ENCODE measurements around the gene TUBGCP3. TPM values are rescaled to one million over a fixed set of nuclear protein-coding genes. Genes with fewer than 3 reads are reported as not detected.

Gene TUBGCP3
- total RNA-seq, 1 donor from 2014 or later, result 36.6 TPM

- Mint-ChIP-seq H3K9me3 (ENCODE audit: unreplicated experiment) (peaks cover 4% of the 10 kb centered on the region), H3K4me1 (ENCODE audit: low read depth, unreplicated experiment) (no peaks in the 10 kb centered on the region), H3K27ac (ENCODE audit: unreplicated experiment) (no peak overlapping the region), H3K27me3 (ENCODE audit: unreplicated experiment) (peaks cover 3% of the 10 kb centered on the region), H3K4me3 (ENCODE audit: unreplicated experiment) (no peak overlapping the region), H3K36me3 (ENCODE audit: unreplicated experiment) (peaks cover 5% of the 10 kb centered on the region)
- peak; percentile 35 for DNase-seq
- TF ChIP-seq, protein P1, sequence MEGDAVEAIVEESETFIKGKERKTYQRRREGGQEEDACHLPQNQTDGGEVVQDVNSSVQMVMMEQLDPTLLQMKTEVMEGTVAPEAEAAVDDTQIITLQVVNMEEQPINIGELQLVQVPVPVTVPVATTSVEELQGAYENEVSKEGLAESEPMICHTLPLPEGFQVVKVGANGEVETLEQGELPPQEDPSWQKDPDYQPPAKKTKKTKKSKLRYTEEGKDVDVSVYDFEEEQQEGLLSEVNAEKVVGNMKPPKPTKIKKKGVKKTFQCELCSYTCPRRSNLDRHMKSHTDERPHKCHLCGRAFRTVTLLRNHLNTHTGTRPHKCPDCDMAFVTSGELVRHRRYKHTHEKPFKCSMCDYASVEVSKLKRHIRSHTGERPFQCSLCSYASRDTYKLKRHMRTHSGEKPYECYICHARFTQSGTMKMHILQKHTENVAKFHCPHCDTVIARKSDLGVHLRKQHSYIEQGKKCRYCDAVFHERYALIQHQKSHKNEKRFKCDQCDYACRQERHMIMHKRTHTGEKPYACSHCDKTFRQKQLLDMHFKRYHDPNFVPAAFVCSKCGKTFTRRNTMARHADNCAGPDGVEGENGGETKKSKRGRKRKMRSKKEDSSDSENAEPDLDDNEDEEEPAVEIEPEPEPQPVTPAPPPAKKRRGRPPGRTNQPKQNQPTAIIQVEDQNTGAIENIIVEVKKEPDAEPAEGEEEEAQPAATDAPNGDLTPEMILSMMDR (IDR thresholded peaks at IDR 0.05; ENCODE audit: partially characterized antibody, unreplicated experiment), result peak; percentile 71
These were observed 28.8 kb upstream of the TUBGCP3 start for GRCh38 chr13:112616586-112617362.

- no peak overlapping the region for H3K27ac Mint-ChIP-seq (ENCODE audit: unreplicated experiment)
- no peak for DNase-seq
- TF ChIP-seq, protein P1 (IDR thresholded peaks at IDR 0.05; ENCODE audit: partially characterized antibody, unreplicated experiment), result no peak
- peaks cover 4% of the 10 kb centered on the region for H3K9me3 Mint-ChIP-seq (ENCODE audit: unreplicated experiment)
- no peaks in the 10 kb centered on the region for H3K4me1 Mint-ChIP-seq (ENCODE audit: low read depth, unreplicated experiment)
- H3K36me3 Mint-ChIP-seq (ENCODE audit: unreplicated experiment), result peaks cover 5% of the 10 kb centered on the region
- peaks cover 3% of the 10 kb centered on the region for H3K27me3 Mint-ChIP-seq (ENCODE audit: unreplicated experiment)
- H3K4me3 Mint-ChIP-seq (ENCODE audit: unreplicated experiment), result no peak overlapping the region
These were observed 27.4 kb upstream of the TUBGCP3 start for GRCh38 chr13:112615391-112615790.

DNA sequence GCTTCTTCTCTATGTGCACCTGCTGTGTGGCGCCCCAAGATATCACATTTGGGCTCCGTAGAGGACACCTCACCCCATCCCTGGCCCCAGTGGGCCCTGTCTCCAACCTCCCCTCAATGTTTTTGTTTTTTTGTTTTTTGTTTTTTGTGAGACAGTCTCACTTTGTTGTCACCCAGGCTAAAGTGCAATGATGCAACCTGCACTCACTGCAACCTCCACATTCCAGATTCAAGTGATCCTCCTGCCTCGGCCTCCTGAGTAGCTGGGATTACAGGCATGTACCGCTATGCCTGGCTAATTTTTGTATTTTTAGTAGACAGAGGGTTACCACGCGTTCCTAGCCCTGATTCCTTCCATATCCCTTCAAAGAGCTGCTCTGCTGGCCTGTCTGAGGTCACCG is 26.9 kb upstream of the TUBGCP3 start:
- peaks cover 9% of the 10 kb centered on the region for H3K36me3 Mint-ChIP-seq (ENCODE audit: unreplicated experiment)
- TF ChIP-seq, protein P1 (IDR thresholded peaks at IDR 0.05; ENCODE audit: partially characterized antibody, unreplicated experiment), result no peak
- H3K4me1 Mint-ChIP-seq (ENCODE audit: low read depth, unreplicated experiment), result no peaks in the 10 kb centered on the region
- no peak for DNase-seq
- H3K27ac Mint-ChIP-seq (ENCODE audit: unreplicated experiment), result no peak overlapping the region
- H3K4me3 Mint-ChIP-seq (ENCODE audit: unreplicated experiment), result no peak overlapping the region
- H3K9me3 Mint-ChIP-seq (ENCODE audit: unreplicated experiment), result peaks cover 4% of the 10 kb centered on the region
- H3K27me3 Mint-ChIP-seq (ENCODE audit: unreplicated experiment), result no peaks in the 10 kb centered on the region

- H3K27me3 Mint-ChIP-seq (ENCODE audit: unreplicated experiment), result no peaks in the 10 kb centered on the region
- H3K27ac Mint-ChIP-seq (ENCODE audit: unreplicated experiment), result no peak overlapping the region
- peaks cover 1% of the 10 kb centered on the region for H3K9me3 Mint-ChIP-seq (ENCODE audit: unreplicated experiment)
- no peaks in the 10 kb centered on the region for H3K4me1 Mint-ChIP-seq (ENCODE audit: low read depth, unreplicated experiment)
- TF ChIP-seq, protein P1 (IDR thresholded peaks at IDR 0.05; ENCODE audit: partially characterized antibody, unreplicated experiment), result no peak
- no peak for DNase-seq
- H3K4me3 Mint-ChIP-seq (ENCODE audit: unreplicated experiment), result no peak overlapping the region
- peaks cover 6% of the 10 kb centered on the region for H3K36me3 Mint-ChIP-seq (ENCODE audit: unreplicated experiment)
These were observed 20.3 kb upstream of the TUBGCP3 start for GRCh38 chr13:112608212-112608611.
